Muscle layer of duodenum (tissue), 2 donors: ENCODE measurements around the gene ST6GALNAC3.

Source experiments
- H3K27ac ChIP-seq: one replicate; pipeline ENCODE4 v1.7.0; 2013; ENCODE audit warnings: mild to moderate bottlenecking, low read length
- H3K27me3 ChIP-seq: one replicate; pipeline ENCODE4 v1.7.0; 2013; ENCODE audit warnings: low read depth, mild to moderate bottlenecking, control low read depth, low read length
- H3K36me3 ChIP-seq, 2 donors: one replicate each; pipeline ENCODE4 v1.7.0; 2013; ENCODE audit warnings: low read length in 2 of 2, control low read depth in 1 of 2, mild to moderate bottlenecking in 1 of 2; ENCODE audit not compliant: insufficient read depth in 2 of 2, control insufficient read depth in 1 of 2
- H3K4me1 ChIP-seq, 2 donors: one replicate each; pipeline ENCODE4 v1.7.0; 2013; ENCODE audit warnings: low read length in 2 of 2, mild to moderate bottlenecking in 2 of 2, control low read depth in 1 of 2, moderate library complexity in 1 of 2; ENCODE audit not compliant: insufficient read depth in 2 of 2, control insufficient read depth in 1 of 2
- H3K4me3 ChIP-seq, 2 donors: one replicate each; pipeline ENCODE4 v1.7.0; 2013; ENCODE audit warnings: low read length in 2 of 2, low read depth in 1 of 2, mild to moderate bottlenecking in 1 of 2
- H3K9me3 ChIP-seq, 2 donors: one replicate each; pipeline ENCODE4 v1.7.0; 2013; ENCODE audit warnings: low read length in 2 of 2, control low read depth in 1 of 2, mild to moderate bottlenecking in 1 of 2; ENCODE audit not compliant: control insufficient read depth in 1 of 2
- donor health status: healthy.

The ST6GALNAC3 gene

GRCh38 chr1:76278711-76279100 lies 204.2 kb downstream of the ST6GALNAC3 start:
- Histone ChIP-seq H3K27ac (no peak overlapping the region), H3K27me3 (no peaks in the 10 kb centered on the region), H3K9me3 (no peaks in the 10 kb centered on the region), H3K4me1 (no peaks in the 10 kb centered on the region), H3K4me3 (no peak overlapping the region), H3K36me3 (no peaks in the 10 kb centered on the region)

DNA sequence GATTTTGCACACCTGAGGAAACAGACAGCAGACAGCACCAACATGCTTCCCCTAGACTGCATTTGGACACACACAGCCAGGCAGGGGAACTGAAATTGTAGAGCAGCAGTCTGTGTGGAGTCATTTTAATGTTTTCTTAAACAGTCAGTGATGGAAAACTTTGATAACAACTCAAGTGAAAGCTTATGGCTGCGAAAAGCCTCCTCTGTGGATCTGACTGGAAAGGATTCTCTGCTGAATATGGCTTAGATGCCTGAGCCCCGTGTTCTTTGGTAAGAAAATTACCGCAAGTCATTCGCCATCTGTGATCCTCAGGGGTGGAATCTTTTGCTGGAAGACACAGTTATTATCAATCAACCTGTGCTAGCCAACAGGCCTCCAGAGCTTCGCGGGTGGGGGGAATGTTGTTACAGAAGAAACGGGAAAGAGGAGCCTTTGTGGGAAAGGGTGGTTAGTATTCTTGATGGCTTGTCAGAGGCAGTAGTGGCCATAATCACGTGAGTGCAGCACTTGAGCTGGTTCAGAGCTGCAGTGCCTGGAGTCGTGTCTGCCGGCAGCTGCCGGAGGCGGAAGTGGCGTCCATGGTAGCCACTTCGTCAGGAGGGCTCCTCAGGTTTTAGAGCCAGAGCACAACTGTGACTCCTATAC lies 204.7 kb downstream of the ST6GALNAC3 start:
- Histone ChIP-seq H3K4me1 (no peaks in the 10 kb centered on the region), H3K36me3 (no peaks in the 10 kb centered on the region), H3K27ac (no peak overlapping the region)

DNA sequence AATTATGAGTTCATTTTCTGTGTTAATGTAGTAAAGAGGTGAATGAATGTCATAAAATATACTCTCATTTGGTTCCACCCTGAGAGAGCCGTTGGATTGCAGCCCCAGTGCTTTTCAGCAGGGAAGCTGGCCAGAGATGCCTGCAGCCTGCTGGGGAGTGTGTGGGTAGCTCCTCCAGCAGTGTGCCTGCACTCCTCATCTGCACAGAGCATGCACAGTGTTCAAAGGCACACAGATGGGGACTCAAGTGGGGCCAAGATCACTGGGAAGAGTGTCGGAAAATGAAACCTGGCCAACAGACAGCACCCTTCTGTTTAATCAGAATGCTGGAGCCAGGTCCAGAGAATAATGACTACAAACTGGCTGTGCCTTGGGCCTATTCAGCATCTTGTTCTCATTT lies 206.8 kb downstream of the ST6GALNAC3 start:
- Histone ChIP-seq H3K4me3 (no peak overlapping the region), H3K27ac (no peak overlapping the region), H3K27me3 (no peaks in the 10 kb centered on the region), H3K4me1 (no peaks in the 10 kb centered on the region), H3K9me3 (no peaks in the 10 kb centered on the region), H3K36me3 (no peaks in the 10 kb centered on the region)

More for the DNA sequence above, 204.7 kb downstream of the ST6GALNAC3 start:
- H3K27me3 ChIP-seq: no peaks in the 10 kb centered on the region
- peak overlapping the region in 1 of 2 donors; percentile 48 for H3K4me3 ChIP-seq
- H3K9me3 ChIP-seq: no peaks in the 10 kb centered on the region

GRCh38 chr1:76284842-76285241 lies 210.3 kb downstream of the ST6GALNAC3 start:
- no peaks in the 10 kb centered on the region for H3K36me3 ChIP-seq
- H3K4me1 ChIP-seq: no peaks in the 10 kb centered on the region
- H3K4me3 ChIP-seq: no peak overlapping the region
- no peaks in the 10 kb centered on the region for H3K9me3 ChIP-seq
- H3K27me3 ChIP-seq: no peaks in the 10 kb centered on the region
- no peak overlapping the region for H3K27ac ChIP-seq

GRCh38 chr1:76285578-76286135 lies 211.1 kb downstream of the ST6GALNAC3 start:
- Histone ChIP-seq H3K36me3 (no peaks in the 10 kb centered on the region), H3K9me3 (no peaks in the 10 kb centered on the region), H3K27me3 (no peaks in the 10 kb centered on the region), H3K27ac (no peak overlapping the region), H3K4me1 (no peaks in the 10 kb centered on the region), H3K4me3 (no peak overlapping the region)

GRCh38 chr1:76287917-76288316 lies 213.4 kb downstream of the ST6GALNAC3 start:
- Histone ChIP-seq H3K36me3 (no peaks in the 10 kb centered on the region), H3K9me3 (no peaks in the 10 kb centered on the region), H3K4me1 (no peaks in the 10 kb centered on the region)

DNA sequence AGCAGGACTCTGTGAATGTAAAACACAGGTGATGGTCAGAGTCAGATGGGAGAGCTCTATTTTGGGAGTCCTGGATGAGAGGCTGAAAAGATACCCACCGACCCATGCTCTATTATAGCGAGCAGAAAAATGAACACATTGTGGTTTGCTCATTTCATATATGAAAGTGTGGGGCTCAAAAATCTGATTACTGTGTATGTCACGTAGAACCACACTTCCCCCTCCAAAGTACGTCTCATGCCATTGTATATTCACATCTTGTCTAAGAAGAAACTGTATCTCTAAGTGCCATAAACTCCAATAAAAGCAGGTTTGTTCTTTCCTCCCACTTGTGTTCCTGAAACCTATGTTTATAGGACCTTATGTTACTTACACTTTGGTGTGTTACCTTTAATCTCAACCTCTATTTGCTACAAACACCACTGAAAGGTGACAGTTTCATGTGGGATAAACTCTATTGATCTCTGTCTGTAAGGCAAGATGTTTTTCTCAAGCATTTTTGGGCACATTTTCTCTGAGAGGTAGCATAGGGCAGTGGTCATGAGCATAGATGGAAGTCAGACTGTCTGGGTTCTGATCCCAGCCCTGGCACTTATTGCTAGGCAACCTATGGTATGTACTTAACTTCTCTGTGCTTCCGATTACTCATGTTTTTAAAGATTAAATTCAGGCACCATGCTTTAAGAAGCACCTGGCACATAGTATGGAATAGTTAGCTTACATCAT lies 214.4 kb downstream of the ST6GALNAC3 start:
- H3K4me3 ChIP-seq: no peak overlapping the region
- no peaks in the 10 kb centered on the region for H3K4me1 ChIP-seq
- no peaks in the 10 kb centered on the region for H3K9me3 ChIP-seq
- H3K27me3 ChIP-seq: no peaks in the 10 kb centered on the region
- no peaks in the 10 kb centered on the region for H3K36me3 ChIP-seq
- no peak overlapping the region for H3K27ac ChIP-seq

More at GRCh38 chr1:76287917-76288316, 213.4 kb downstream of the ST6GALNAC3 start:
- no peak overlapping the region for H3K27ac ChIP-seq
- no peak overlapping the region for H3K4me3 ChIP-seq
- no peaks in the 10 kb centered on the region for H3K27me3 ChIP-seq

DNA sequence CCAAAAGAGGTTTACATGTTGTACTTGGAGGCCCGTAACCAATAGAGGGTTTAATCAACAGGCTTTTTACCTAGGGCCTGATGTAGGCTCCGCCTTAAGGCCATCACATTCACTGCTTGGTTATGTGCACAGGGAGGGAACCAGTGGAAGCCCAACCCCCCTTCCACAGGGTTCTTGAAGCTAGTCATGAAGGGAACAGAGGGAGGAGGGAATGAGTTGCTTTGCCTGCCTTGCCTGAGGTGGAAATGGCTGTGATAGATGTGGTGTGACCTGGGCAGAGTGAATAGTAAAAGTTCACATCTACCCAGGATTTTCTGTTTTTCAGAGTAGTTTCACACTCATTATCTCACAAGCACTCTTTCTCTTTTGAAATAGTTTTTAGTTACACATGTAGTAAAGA lies 215.1 kb downstream of the ST6GALNAC3 start:
- no peaks in the 10 kb centered on the region for H3K4me1 ChIP-seq
- no peak overlapping the region for H3K4me3 ChIP-seq
- H3K27ac ChIP-seq: no peak overlapping the region
- no peaks in the 10 kb centered on the region for H3K27me3 ChIP-seq
- no peaks in the 10 kb centered on the region for H3K9me3 ChIP-seq
- no peaks in the 10 kb centered on the region for H3K36me3 ChIP-seq

GRCh38 chr1:76290271-76290670 lies 215.7 kb downstream of the ST6GALNAC3 start:
- Histone ChIP-seq H3K4me3 (no peak overlapping the region), H3K9me3 (no peaks in the 10 kb centered on the region), H3K4me1 (no peaks in the 10 kb centered on the region), H3K27me3 (no peaks in the 10 kb centered on the region), H3K36me3 (no peaks in the 10 kb centered on the region), H3K27ac (no peak overlapping the region)

DNA sequence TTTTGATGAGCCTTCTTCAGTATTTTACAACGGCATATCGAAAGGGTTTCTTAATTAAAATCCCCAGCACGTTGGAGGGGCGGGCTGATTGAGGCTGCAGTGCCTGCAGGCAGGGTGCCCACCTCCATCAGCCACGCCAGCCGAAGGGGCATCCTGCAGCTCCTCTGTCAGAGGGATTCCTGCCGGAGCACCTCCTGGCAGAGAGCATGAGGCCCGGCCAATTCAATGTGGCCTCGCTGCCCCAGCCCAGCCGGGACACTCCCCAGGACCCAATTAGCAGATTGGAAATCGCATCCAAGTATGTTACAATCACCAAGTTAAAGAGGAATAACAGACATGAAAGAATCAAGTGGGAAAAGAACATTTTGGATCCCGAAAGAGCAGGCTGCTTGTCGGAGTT lies 216.6 kb downstream of the ST6GALNAC3 start:
- Histone ChIP-seq H3K27me3 (no peaks in the 10 kb centered on the region), H3K36me3 (no peaks in the 10 kb centered on the region), H3K4me3 (peak overlapping the region in 1 of 2 donors; percentile 1), H3K27ac (no peak overlapping the region), H3K4me1 (no peaks in the 10 kb centered on the region), H3K9me3 (no peaks in the 10 kb centered on the region)

- no peak overlapping the region for H3K27ac ChIP-seq
- H3K36me3 ChIP-seq: no peaks in the 10 kb centered on the region
- no peaks in the 10 kb centered on the region for H3K9me3 ChIP-seq
- H3K27me3 ChIP-seq: no peaks in the 10 kb centered on the region
- no peaks in the 10 kb centered on the region for H3K4me1 ChIP-seq
- H3K4me3 ChIP-seq: no peak overlapping the region
Observed at GRCh38 chr1:76291737-76292136, 217.2 kb downstream of the ST6GALNAC3 start.
